ENCODE results near the gene DNAJB12. TPM values are rescaled to one million over a fixed set of nuclear protein-coding genes. Genes with fewer than 3 reads are reported as not detected.
"Not testable (repeated sequence)": the region's sequence is repeated elsewhere in the genome, so short reads cannot be mapped to it uniquely, and the experiment has no call there.

DNAJB12 gene
- total RNA-seq, 1 donor from 2014 or later: 23.0 TPM

DNA sequence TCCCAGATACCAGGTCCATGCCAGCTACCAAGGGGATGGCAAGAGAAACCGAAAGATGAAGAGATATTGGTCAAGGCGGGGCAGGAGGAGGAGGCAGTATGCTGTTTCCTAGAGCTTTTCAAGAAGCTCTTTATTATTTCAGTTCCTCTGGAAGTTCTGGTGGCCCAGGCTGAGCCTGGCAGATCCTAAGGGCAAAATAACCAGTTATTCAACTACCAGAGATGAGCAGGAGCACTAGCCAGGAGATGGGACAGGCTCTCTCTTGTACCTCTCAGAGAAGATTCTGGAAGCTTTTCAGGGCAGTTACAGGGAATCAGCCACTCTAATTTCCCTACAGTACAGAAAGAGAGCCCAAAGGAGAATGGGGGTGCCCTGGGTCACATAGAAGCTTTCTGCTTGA is 5.3 kb downstream of the DNAJB12 start:
- no peak for DNase-seq
- Mint-ChIP-seq H3K27me3 (ENCODE audit: unreplicated experiment) (peaks cover 9% of the 10 kb centered on the region), H3K4me1 (ENCODE audit: low read depth, unreplicated experiment) (peaks cover 17% of the 10 kb centered on the region), H3K36me3 (ENCODE audit: unreplicated experiment) (peaks cover 6% of the 10 kb centered on the region), H3K9me3 (ENCODE audit: unreplicated experiment) (peaks cover 9% of the 10 kb centered on the region), H3K4me3 (ENCODE audit: unreplicated experiment) (no peak overlapping the region), H3K27ac (ENCODE audit: unreplicated experiment) (no peak overlapping the region)
- TF ChIP-seq, protein P1, sequence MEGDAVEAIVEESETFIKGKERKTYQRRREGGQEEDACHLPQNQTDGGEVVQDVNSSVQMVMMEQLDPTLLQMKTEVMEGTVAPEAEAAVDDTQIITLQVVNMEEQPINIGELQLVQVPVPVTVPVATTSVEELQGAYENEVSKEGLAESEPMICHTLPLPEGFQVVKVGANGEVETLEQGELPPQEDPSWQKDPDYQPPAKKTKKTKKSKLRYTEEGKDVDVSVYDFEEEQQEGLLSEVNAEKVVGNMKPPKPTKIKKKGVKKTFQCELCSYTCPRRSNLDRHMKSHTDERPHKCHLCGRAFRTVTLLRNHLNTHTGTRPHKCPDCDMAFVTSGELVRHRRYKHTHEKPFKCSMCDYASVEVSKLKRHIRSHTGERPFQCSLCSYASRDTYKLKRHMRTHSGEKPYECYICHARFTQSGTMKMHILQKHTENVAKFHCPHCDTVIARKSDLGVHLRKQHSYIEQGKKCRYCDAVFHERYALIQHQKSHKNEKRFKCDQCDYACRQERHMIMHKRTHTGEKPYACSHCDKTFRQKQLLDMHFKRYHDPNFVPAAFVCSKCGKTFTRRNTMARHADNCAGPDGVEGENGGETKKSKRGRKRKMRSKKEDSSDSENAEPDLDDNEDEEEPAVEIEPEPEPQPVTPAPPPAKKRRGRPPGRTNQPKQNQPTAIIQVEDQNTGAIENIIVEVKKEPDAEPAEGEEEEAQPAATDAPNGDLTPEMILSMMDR (IDR thresholded peaks at IDR 0.05; ENCODE audit: partially characterized antibody, unreplicated experiment): no peak

DNA sequence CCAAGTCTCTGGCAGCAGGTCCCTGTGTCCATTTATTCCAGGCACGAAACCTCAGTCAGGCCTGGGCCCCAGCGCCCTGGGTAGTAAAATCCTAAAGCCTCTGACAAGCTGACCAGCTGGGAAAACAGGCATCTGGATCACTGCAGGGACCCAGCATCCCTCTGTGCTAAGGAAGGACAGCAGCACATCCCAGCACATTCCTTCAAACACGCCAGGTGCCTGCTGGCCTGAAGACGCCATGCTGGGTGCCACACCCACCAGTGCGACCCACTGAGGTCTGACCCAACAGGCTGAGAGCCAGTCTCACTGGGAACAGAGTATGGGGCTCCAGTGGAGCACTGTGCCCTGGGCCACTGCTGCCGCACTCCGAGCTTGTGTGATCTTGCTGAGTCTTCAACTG is 6.4 kb downstream of the DNAJB12 start:
- Mint-ChIP-seq H3K4me1 (ENCODE audit: low read depth, unreplicated experiment) (peaks cover 11% of the 10 kb centered on the region), H3K27ac (ENCODE audit: unreplicated experiment) (no peak overlapping the region), H3K27me3 (ENCODE audit: unreplicated experiment) (peaks cover 8% of the 10 kb centered on the region), H3K36me3 (ENCODE audit: unreplicated experiment) (peaks cover 6% of the 10 kb centered on the region), H3K4me3 (ENCODE audit: unreplicated experiment) (no peak overlapping the region), H3K9me3 (ENCODE audit: unreplicated experiment) (peaks cover 6% of the 10 kb centered on the region)
- no peak for DNase-seq
- TF ChIP-seq, protein P1 (IDR thresholded peaks at IDR 0.05; ENCODE audit: partially characterized antibody, unreplicated experiment): no peak

DNA sequence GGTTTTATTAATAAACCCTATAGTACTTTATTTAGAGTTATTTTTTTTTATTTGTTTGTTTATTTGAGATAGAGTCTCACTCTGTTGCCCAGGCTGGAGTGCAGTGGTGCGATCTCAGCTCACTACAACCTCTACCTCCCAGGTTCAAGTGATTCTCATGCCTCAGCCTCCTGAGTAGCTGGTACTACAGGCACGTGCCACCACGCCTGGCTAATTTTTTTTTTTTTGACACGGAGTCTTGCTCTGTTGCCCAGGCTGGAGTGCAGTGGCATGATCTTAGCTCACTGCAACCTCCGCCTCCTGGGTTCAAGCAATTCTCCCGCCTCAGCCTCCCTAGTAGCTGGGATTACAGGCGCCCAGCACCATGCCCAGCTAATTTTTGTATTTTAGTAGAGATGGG is 8.6 kb downstream of the DNAJB12 start:
- not testable (repeated sequence) for H3K9me3 Mint-ChIP-seq (ENCODE audit: unreplicated experiment); H3K27ac Mint-ChIP-seq (ENCODE audit: unreplicated experiment); H3K27me3 Mint-ChIP-seq (ENCODE audit: unreplicated experiment); H3K36me3 Mint-ChIP-seq (ENCODE audit: unreplicated experiment); H3K4me1 Mint-ChIP-seq (ENCODE audit: low read depth, unreplicated experiment); DNase-seq; H3K4me3 Mint-ChIP-seq (ENCODE audit: unreplicated experiment)

DNA sequence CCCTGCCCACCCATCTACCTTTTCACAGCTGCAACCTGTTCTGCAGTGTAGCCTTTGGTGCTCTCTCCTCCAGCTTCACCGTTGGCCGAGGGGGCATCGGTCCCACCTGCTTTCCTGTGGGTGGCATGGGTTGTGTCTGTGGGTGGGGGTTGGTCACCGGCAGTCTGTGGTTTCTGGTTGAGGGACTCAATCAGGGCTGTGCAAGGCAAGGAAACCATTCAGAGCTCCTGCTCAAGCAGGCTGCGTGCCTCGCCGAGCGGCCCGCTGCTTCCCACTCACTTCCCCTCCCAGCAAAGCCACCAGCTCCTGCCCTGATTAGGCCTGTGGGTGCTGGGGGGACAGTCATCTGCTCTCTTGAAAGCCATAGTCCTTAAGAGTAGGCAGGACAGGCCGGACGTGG is 9.8 kb downstream of the DNAJB12 start:
- Mint-ChIP-seq H3K4me3 (ENCODE audit: unreplicated experiment) (no peak overlapping the region), H3K36me3 (ENCODE audit: unreplicated experiment) (no peaks in the 10 kb centered on the region), H3K27me3 (ENCODE audit: unreplicated experiment) (peaks cover 1% of the 10 kb centered on the region), H3K4me1 (ENCODE audit: low read depth, unreplicated experiment) (no peaks in the 10 kb centered on the region), H3K27ac (ENCODE audit: unreplicated experiment) (no peak overlapping the region), H3K9me3 (ENCODE audit: unreplicated experiment) (peaks cover 5% of the 10 kb centered on the region)
- TF ChIP-seq, protein P1 (IDR thresholded peaks at IDR 0.05; ENCODE audit: partially characterized antibody, unreplicated experiment): no peak
- no peak for DNase-seq

DNA sequence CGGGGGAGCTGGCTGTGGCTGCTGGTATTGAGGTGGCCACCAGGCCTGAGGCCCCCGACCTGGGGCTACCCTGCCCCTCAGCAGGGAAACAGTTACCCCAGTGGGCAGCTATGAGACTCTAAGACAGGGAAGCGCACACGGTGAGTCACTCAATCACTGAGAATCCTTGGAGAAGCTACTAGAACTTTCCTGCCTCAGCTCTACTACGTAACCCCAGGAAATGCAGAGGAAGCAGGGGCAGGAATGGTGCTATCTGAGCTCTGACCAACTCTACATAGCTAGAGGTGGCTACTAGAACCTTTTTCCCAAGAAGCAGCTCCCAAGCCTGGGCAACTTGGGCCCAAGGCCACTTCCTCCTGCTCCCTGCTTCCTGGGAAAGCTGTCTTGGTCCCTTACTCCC is 11.8 kb downstream of the DNAJB12 start:
- H3K36me3 Mint-ChIP-seq (ENCODE audit: unreplicated experiment): no peaks in the 10 kb centered on the region
- no peak for DNase-seq
- peaks cover 1% of the 10 kb centered on the region for H3K27me3 Mint-ChIP-seq (ENCODE audit: unreplicated experiment)
- no peak overlapping the region for H3K4me3 Mint-ChIP-seq (ENCODE audit: unreplicated experiment)
- TF ChIP-seq, protein P1 (IDR thresholded peaks at IDR 0.05; ENCODE audit: partially characterized antibody, unreplicated experiment): no peak
- H3K9me3 Mint-ChIP-seq (ENCODE audit: unreplicated experiment): peaks cover 2% of the 10 kb centered on the region
- H3K4me1 Mint-ChIP-seq (ENCODE audit: low read depth, unreplicated experiment): no peaks in the 10 kb centered on the region
- no peak overlapping the region for H3K27ac Mint-ChIP-seq (ENCODE audit: unreplicated experiment)
